GM12878 (cell line): ENCODE measurements around the gene GPR62. TPM values are rescaled to one million over a fixed set of nuclear protein-coding genes. Genes with fewer than 3 reads are reported as not detected.
A peak's percentile ranks its signal among the peaks of the same experiment; 100 is the strongest.

Experiments
- ATAC-seq: fragments of 200-7000 bp; cut with Tn5 transposase; 3 replicates; pipeline ENCODE4 v1.9.1; 2020; ENCODE audit warnings: mild to moderate bottlenecking, moderate library complexity
- BruUV-seq: library from RNA; stranded (reverse); fragments of 400-500 nt; replicated peaks from 2 replicates; lab custom pipeline; 2021; lab: Mats Ljungman, UMichigan
- CTCF ChIA-PET: fragments of 300-600 bp; sonication (Branson Sonifier 250); formaldehyde crosslinking; extraction: SDS; loops from one replicate; lab custom pipeline; 2021; ENCODE audit warnings: inconsistent platforms; lab: Yijun Ruan, JAX
- POLR2A ChIA-PET: fragments of 350-600 bp; formaldehyde crosslinking; extraction: SDS; loops from one replicate; lab custom pipeline; 2021; ENCODE audit warnings: inconsistent platforms; lab: Charles Lee
- RAD21 ChIA-PET: fragments of 300-600 bp; sonication (Branson Sonifier 250); formaldehyde crosslinking; loops from one replicate; lab custom pipeline; 2023; ENCODE audit warnings: antibody characterized with exemption; ENCODE audit not compliant: unreplicated experiment; lab: Charles Lee
- SMC1A ChIA-PET: fragments of 300-600 bp; sonication (Branson Sonifier 250); formaldehyde crosslinking; loops from one replicate; lab custom pipeline; 2023; ENCODE audit not compliant: unreplicated experiment, uncharacterized antibody; lab: Charles Lee
- DNase-seq: peaks from one replicate; pipeline ENCODE4 v3.0.0-alpha.2; 2011; ENCODE audit warnings: low read depth, low spot score
- FAIRE-seq: peaks from 3 replicates; lab custom pipeline; 2011; peaks lifted over from hg19 to GRCh38; lab: Jason Lieb, UNC
- H2AFZ ChIP-seq: 2 replicates; pipeline ENCODE4 v1.6.0; 2011; ENCODE audit warnings: low read depth, low read length, control low read depth; ENCODE audit not compliant: control insufficient read depth
- H3K27ac ChIP-seq: 2 replicates; pipeline ENCODE4 v1.5.1; 2011; ENCODE audit warnings: control low read depth; ENCODE audit not compliant: control insufficient read depth, insufficient read depth
- H3K27me3 ChIP-seq, 2 experiments: replicated peaks in 1 of 2; 2 replicates each; pipeline versions ENCODE4 v1.6.0 to v1.6.1; 2011; ENCODE audit warnings: low read length in 1 of 2; ENCODE audit not compliant: control insufficient read depth in 2 of 2, insufficient read depth in 2 of 2
- H3K36me3 ChIP-seq, 2 experiments: 2 replicates each; pipeline ENCODE4 v1.5.1; 2011; ENCODE audit warnings: low read length in 1 of 2; ENCODE audit not compliant: control insufficient read depth in 2 of 2, insufficient read depth in 2 of 2
- H3K4me1 ChIP-seq: 2 replicates; pipeline ENCODE4 v1.6.1; 2011; ENCODE audit warnings: mild to moderate bottlenecking, low read length, moderate library complexity, mixed read lengths; ENCODE audit not compliant: control insufficient read depth, insufficient read depth
- H3K4me2 ChIP-seq: 2 replicates; pipeline ENCODE4 v1.6.0; 2011; ENCODE audit warnings: control low read depth; ENCODE audit not compliant: control insufficient read depth, insufficient read depth
- H3K4me3 ChIP-seq: fragments of 200-600 bp; sonication (generic); 2 replicates; pipeline ENCODE4 v1.5.1; 2016
- H3K79me2 ChIP-seq: 2 replicates; pipeline ENCODE4 v1.6.0; 2011; ENCODE audit warnings: low read length; ENCODE audit not compliant: control insufficient read depth, insufficient read depth
- H3K9ac ChIP-seq: 2 replicates; pipeline ENCODE4 v1.8.0; 2011; ENCODE audit warnings: low read length, control low read depth, mixed read lengths; ENCODE audit not compliant: control insufficient read depth, insufficient read depth
- H3K9me3 ChIP-seq: replicated peaks from 3 replicates; pipeline ENCODE4 v1.5.1; 2011; ENCODE audit warnings: mild to moderate bottlenecking, low read length; ENCODE audit not compliant: control insufficient read depth, insufficient read depth
- H4K20me1 ChIP-seq: 2 replicates; pipeline ENCODE4 v1.6.0; 2011; ENCODE audit not compliant: control insufficient read depth, insufficient read depth
- ATF7 ChIP-seq: fragments of 450-650 bp; IDR thresholded peaks from 2 replicates; pipeline ENCODE4 v1.6.1; 2016; ENCODE audit warnings: low read depth, mild to moderate bottlenecking
- CHD4 ChIP-seq: fragments of 200-600 bp; sonication (generic); IDR thresholded peaks from 2 replicates; pipeline ENCODE4 v1.6.1; 2016; ENCODE audit warnings: mild to moderate bottlenecking
- CREM ChIP-seq: IDR thresholded peaks from 2 replicates; pipeline ENCODE4 v1.6.1; 2014; ENCODE audit warnings: antibody characterized with exemption, low read depth
- ESRRA ChIP-seq: IDR thresholded peaks from 2 replicates; pipeline ENCODE4 v1.6.1; 2012; ENCODE audit warnings: mild to moderate bottlenecking, low read length, improper control_type of control experiment
- FOXK2 ChIP-seq: fragments of 450-650 bp; IDR thresholded peaks from 2 replicates; pipeline ENCODE4 v1.6.1; 2017; ENCODE audit warnings: mild to moderate bottlenecking, moderate library complexity
- HDAC2 ChIP-seq: fragments of 200-600 bp; sonication (generic); IDR thresholded peaks from 2 replicates; pipeline ENCODE4 v1.6.1; 2017
- IRF3 ChIP-seq: fragments of 450-650 bp; IDR thresholded peaks from 2 replicates; pipeline ENCODE4 v1.6.1; 2014; ENCODE audit warnings: mild to moderate bottlenecking
- MXI1 ChIP-seq: fragments of 150-350 bp; IDR thresholded peaks from 2 replicates; pipeline ENCODE4 v1.6.1; 2011; ENCODE audit warnings: low read depth, mild to moderate bottlenecking, inconsistent platforms, low read length, improper control_type of control experiment
- MYB ChIP-seq: fragments of 150-350 bp; IDR thresholded peaks from 2 replicates; pipeline ENCODE4 v1.6.1; 2014; ENCODE audit warnings: mild to moderate bottlenecking, low read depth, low read length, borderline replicate concordance
- NRF1 ChIP-seq: conservative IDR thresholded peaks from 2 replicates; pipeline ENCODE4 v1.6.1; 2011; ENCODE audit warnings: mild to moderate bottlenecking, low read depth, low read length, improper control_type of control experiment
- POU2F2 ChIP-seq: IDR thresholded peaks from 3 replicates; pipeline ENCODE4 v1.6.1; 2011; ENCODE audit warnings: low read depth, mild to moderate bottlenecking, low read length, borderline replicate concordance
- RBBP5 ChIP-seq: fragments of 200-600 bp; sonication (generic); conservative IDR thresholded peaks from 2 replicates; pipeline ENCODE4 v1.6.1; 2016
- SMAD1 ChIP-seq: fragments of 450-650 bp; IDR thresholded peaks from 2 replicates; pipeline ENCODE4 v1.6.1; 2018; ENCODE audit warnings: mild to moderate bottlenecking, low read depth; ENCODE audit not compliant: partially characterized antibody
- SMAD5 ChIP-seq: IDR thresholded peaks from 2 replicates; pipeline ENCODE4 v1.6.1; 2016; ENCODE audit warnings: antibody characterized with exemption, low read depth
- SUZ12 ChIP-seq: fragments of 200-600 bp; sonication (generic); IDR thresholded peaks from one replicate; pipeline ENCODE4 v1.6.1; 2018; ENCODE audit warnings: antibody characterized with exemption, mild to moderate bottlenecking; ENCODE audit not compliant: unreplicated experiment
- TCF12 ChIP-seq: IDR thresholded peaks from 2 replicates; pipeline ENCODE4 v1.6.1; 2011; ENCODE audit warnings: low read depth, mild to moderate bottlenecking, low read length
- ZNF592 ChIP-seq: fragments of 450-650 bp; IDR thresholded peaks from 2 replicates; pipeline ENCODE4 v1.6.1; 2017; ENCODE audit warnings: mild to moderate bottlenecking, moderate library complexity
- WGBS: methylation state at CpG from one replicate; pipeline ENCODE4 v1.1.6; 2016; ENCODE audit warnings: low lambda C conversion rate; ENCODE audit not compliant: insufficient replicate concordance, insufficient coverage; ENCODE audit errors: missing lambda C conversion rate; 5-methylcytosine and 5-hydroxymethylcytosine counted together
- in situ Hi-C: fragments of 300-500 bp; cut with MboI; formaldehyde crosslinking; loops from 9 replicates; pipeline ENCODE4 v1.14.3; 2018; ENCODE audit warnings: mixed read lengths
- intact Hi-C: fragments of 100-400 bp; cut with micrococcal nuclease; formaldehyde crosslinking; loops from one replicate; pipeline ENCODE4 v1.14.2; 2022; ENCODE audit not compliant: unreplicated experiment
- polyA plus RNA-seq, 11 experiments: library from polyadenylated mRNA; depleted of rRNA in 4 of 11; unstranded in 6 of 11; stranded (reverse) in 5 of 11; fragments of >200 nt; fragmentation: Nextera tagmentation in 4 of 11; fragmentation: Illumina TruSeq in 1 of 11; extraction: Ambion mirVana in 4 of 11; extraction: Trizol in 1 of 11; gene quantifications; 1 replicate in 1 of 11; 2 replicates in 10 of 11; pipeline versions ENCODE4 v1.2.1 to v1.2.3, GENCODE V29; 2011 to 2016; ENCODE audit warnings: inconsistent platforms in 2 of 11, missing spikeins in 2 of 11, low read depth in 1 of 11
- total RNA-seq, 4 experiments: library from RNA; depleted of rRNA in 3 of 4; stranded (reverse); fragments of >200 nt in 3 of 4; fragmentation: Illumina TruSeq in 1 of 4; extraction: Trizol in 1 of 4; gene quantifications; 2 replicates each; pipeline versions ENCODE4 v1.2.1 to v1.2.3, GENCODE V29; 2013 to 2021
- TF ChIP-seq, protein P1 (sequence below): fragments of 450-650 bp; IDR thresholded peaks from 2 replicates; pipeline ENCODE4 v1.6.1; 2017; ENCODE audit warnings: mild to moderate bottlenecking, low read depth, inconsistent platforms; ENCODE audit not compliant: poor library complexity, severe bottlenecking
- TF ChIP-seq, protein P2 (sequence below): IDR thresholded peaks from 2 replicates; pipeline ENCODE4 v1.6.1; 2012; ENCODE audit warnings: low read depth, low read length, improper control_type of control experiment

The GPR62 gene
- total and polyA plus RNA-seq, 10 of the 15 experiments (the other 5 are each of a cell fraction or from before 2014, with no cell fraction given) = not detected

- H3K4me2 ChIP-seq = peak overlapping the region; percentile 85
These were observed 11.3 kb downstream of the GPR62 start for GRCh38 chr3:51966486-51966885.

More at GRCh38 chr3:51966486-51966885, 11.3 kb downstream of the GPR62 start:
- Histone ChIP-seq H3K79me2 (no peaks in the 10 kb centered on the region), H3K36me3 (no peaks in the 10 kb centered on the region), H3K4me3 (peak overlapping the region; percentile 61; the same call in 1 of the 2 replicates), H3K27me3 (no peaks in the 10 kb centered on the region; a peak in 2 of 4 replicates), H3K27ac (no peak overlapping the region), H3K4me1 (peaks cover 6% of the 10 kb centered on the region; the same call in 1 of the 2 replicates), H4K20me1 (no peaks in the 10 kb centered on the region), H3K9me3 (no peaks in the 10 kb centered on the region), H3K9ac (no peak overlapping the region), H2AFZ (no peak overlapping the region; the same call in 1 of the 2 replicates)
- ChIA-PET SMC1A (no interaction called here), CTCF (no interaction called here), POLR2A (no interaction called here), RAD21 (no interaction called here)
- WGBS = 89% methylated on average over 5 of the region's 5 CpGs
- BruUV-seq = no TSS peak
- ATAC-seq = no peak
- in situ Hi-C loops = no loop called here
- TF ChIP-seq POU2F2 = no peak
- no peak for TF ChIP-seq MXI1
- TF ChIP-seq, protein P1, sequence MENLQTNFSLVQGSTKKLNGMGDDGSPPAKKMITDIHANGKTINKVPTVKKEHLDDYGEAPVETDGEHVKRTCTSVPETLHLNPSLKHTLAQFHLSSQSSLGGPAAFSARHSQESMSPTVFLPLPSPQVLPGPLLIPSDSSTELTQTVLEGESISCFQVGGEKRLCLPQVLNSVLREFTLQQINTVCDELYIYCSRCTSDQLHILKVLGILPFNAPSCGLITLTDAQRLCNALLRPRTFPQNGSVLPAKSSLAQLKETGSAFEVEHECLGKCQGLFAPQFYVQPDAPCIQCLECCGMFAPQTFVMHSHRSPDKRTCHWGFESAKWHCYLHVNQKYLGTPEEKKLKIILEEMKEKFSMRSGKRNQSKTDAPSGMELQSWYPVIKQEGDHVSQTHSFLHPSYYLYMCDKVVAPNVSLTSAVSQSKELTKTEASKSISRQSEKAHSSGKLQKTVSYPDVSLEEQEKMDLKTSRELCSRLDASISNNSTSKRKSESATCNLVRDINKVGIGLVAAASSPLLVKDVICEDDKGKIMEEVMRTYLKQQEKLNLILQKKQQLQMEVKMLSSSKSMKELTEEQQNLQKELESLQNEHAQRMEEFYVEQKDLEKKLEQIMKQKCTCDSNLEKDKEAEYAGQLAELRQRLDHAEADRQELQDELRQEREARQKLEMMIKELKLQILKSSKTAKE = no peak
- no peak for TF ChIP-seq RBBP5
- no peak for TF ChIP-seq SMAD5
- no peak for TF ChIP-seq SMAD1
- TF ChIP-seq HDAC2 = no peak
- TF ChIP-seq IRF3 = no peak
- no peak for TF ChIP-seq ATF7
- TF ChIP-seq FOXK2 = no peak
- no peak for TF ChIP-seq CREM
- TF ChIP-seq, protein P2, sequence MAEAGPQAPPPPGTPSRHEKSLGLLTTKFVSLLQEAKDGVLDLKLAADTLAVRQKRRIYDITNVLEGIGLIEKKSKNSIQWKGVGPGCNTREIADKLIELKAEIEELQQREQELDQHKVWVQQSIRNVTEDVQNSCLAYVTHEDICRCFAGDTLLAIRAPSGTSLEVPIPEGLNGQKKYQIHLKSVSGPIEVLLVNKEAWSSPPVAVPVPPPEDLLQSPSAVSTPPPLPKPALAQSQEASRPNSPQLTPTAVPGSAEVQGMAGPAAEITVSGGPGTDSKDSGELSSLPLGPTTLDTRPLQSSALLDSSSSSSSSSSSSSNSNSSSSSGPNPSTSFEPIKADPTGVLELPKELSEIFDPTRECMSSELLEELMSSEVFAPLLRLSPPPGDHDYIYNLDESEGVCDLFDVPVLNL = no peak
- TF ChIP-seq TCF12 = no peak
- no peak for TF ChIP-seq CHD4
- TF ChIP-seq SUZ12 = no peak
- TF ChIP-seq ZNF592 = no peak
- TF ChIP-seq NRF1 = no peak
- no peak for TF ChIP-seq MYB
- TF ChIP-seq ESRRA = no peak
- DNase-seq = no peak
- intact Hi-C loops = no loop called here
- FAIRE-seq = no peak
